Prostate gland (tissue), 2 donors: ENCODE data around the gene PLCB2. TPM values are rescaled to one million over a fixed set of nuclear protein-coding genes. Genes with fewer than 3 reads are reported as not detected.

Experiments
- DNase-seq: peaks from one replicate; pipeline ENCODE4 v3.0.0-alpha.2; 2019; ENCODE audit warnings: low spot score
- H3K27ac ChIP-seq, 2 donors: fragments of 200-600 bp; sonication (generic); 2 replicates each; pipeline ENCODE4 v1.5.1; 2017 to 2019
- H3K27me3 ChIP-seq: fragments of 200-600 bp; sonication (generic); replicated peaks from 2 replicates; pipeline ENCODE4 v1.5.1; 2019; ENCODE audit not compliant: insufficient read depth
- H3K36me3 ChIP-seq, 2 donors: fragments of 200-600 bp; sonication (generic); 1 replicate in 1 of 2; 2 replicates in 1 of 2; pipeline versions ENCODE4 v1.5.1 to v1.8.1; 2017 to 2019
- H3K4me1 ChIP-seq: fragments of 200-600 bp; sonication (generic); replicated peaks from 2 replicates; pipeline ENCODE4 v1.5.1; 2019
- H3K4me3 ChIP-seq, 2 donors: fragments of 200-600 bp; sonication (generic); 2 replicates each; pipeline ENCODE4 v1.5.1; 2017 to 2019
- H3K9me3 ChIP-seq: fragments of 200-600 bp; sonication (generic); 2 replicates; pipeline ENCODE4 v1.5.1; 2017
- CTCF ChIP-seq, 4 experiments: fragments of 200-600 bp in 2 of 4; fragments of 450-650 bp in 2 of 4; sonication (generic) in 2 of 4; IDR thresholded peaks; 1 replicate in 3 of 4; 2 replicates in 1 of 4; pipeline ENCODE4 v1.5.1; 2016 to 2019; ENCODE audit warnings: antibody characterized with exemption in 4 of 4, mild to moderate bottlenecking in 2 of 4, moderate library complexity in 2 of 4
- POLR2A ChIP-seq: fragments of 450-650 bp; IDR thresholded peaks from one replicate; pipeline ENCODE4 v1.6.1; 2016; ENCODE audit warnings: antibody characterized with exemption, mild to moderate bottlenecking
- POLR2AphosphoS5 ChIP-seq: sonication (generic); formaldehyde crosslinking; IDR thresholded peaks from one replicate; pipeline ENCODE4 v1.6.1; 2017; ENCODE audit warnings: antibody characterized with exemption
- WGBS: methylation state at CpG from one replicate; pipeline ENCODE4 v1.1.5; 2018; 5-methylcytosine and 5-hydroxymethylcytosine counted together
- intact Hi-C: fragments of 100-400 bp; cut with DNase I; formaldehyde crosslinking; loops from one replicate; pipeline ENCODE4 v1.14.2; 2022
- total RNA-seq, 2 donors: library from RNA; depleted of rRNA; stranded (reverse); fragments of >200 nt; gene quantifications; one replicate each; pipeline ENCODE4 v1.1.0, GENCODE V29; 2016

Gene PLCB2
- total RNA-seq, 2 donors from 2014 or later: 1.5 to 13.0 TPM

GRCh38 chr15:40340740-40341400, 33.1 kb upstream of the PLCB2 start, which contains the start of gene CCDC9B:
Gene CCDC9B, minus strand, starts transcription at chr15:40340939. Its CDS starts 120 bp downstream, at chr15:40340819.
- peak; percentile 90 for DNase-seq
- peaks cover 20% of the 10 kb centered on the region for H3K4me1 ChIP-seq
- WGBS: 15% methylated on average over 13 of the region's 17 CpGs
- intact Hi-C loops: loop anchor here (2.0 to 5.0 kb wide), 2 partner anchors 18 to 66 kb away; partner anchors contain the start of genes INAFM2 and IVD
- no peaks in the 10 kb centered on the region for H3K9me3 ChIP-seq
- TF ChIP-seq POLR2A: peak; percentile 62
- TF ChIP-seq CTCF (IDR thresholded peaks at IDR 0.05): peak in 2 of 4 experiments; percentile 2 to 12
- TF ChIP-seq POLR2AphosphoS5: peak; percentile 82
- peak within 1 kb of the TSS; percentile 88 to 93 for H3K27ac ChIP-seq
- H3K27me3 ChIP-seq: no peaks in the 10 kb centered on the region
- H3K36me3 ChIP-seq: no peaks in the 10 kb centered on the region
- H3K4me3 ChIP-seq: peak within 1 kb of the TSS; percentile 28 to 40

GRCh38 chr15:40340038-40340739, 32.5 kb upstream of the PLCB2 start:
- 15% methylated on average over 14 of the region's 14 CpGs for WGBS
- peak overlapping the region; percentile 28 to 40 for H3K4me3 ChIP-seq
- no peaks in the 10 kb centered on the region for H3K9me3 ChIP-seq
- peak overlapping the region; percentile 88 to 93 for H3K27ac ChIP-seq
- peak; percentile 69 for DNase-seq
- intact Hi-C loops: loop anchor here (2.0 to 5.0 kb wide), 2 partner anchors 17 to 67 kb away; partner anchors contain the start of genes INAFM2 and IVD
- peaks cover 20% of the 10 kb centered on the region for H3K4me1 ChIP-seq
- no peaks in the 10 kb centered on the region for H3K36me3 ChIP-seq
- no peaks in the 10 kb centered on the region for H3K27me3 ChIP-seq
- TF ChIP-seq CTCF (IDR thresholded peaks at IDR 0.05) (no peak), POLR2AphosphoS5 (peak; percentile 67)

- no peak for TF ChIP-seq POLR2AphosphoS5
- TF ChIP-seq POLR2A: no peak
- H3K4me1 ChIP-seq: peaks cover 20% of the 10 kb centered on the region
- H3K27me3 ChIP-seq: no peaks in the 10 kb centered on the region
- no peaks in the 10 kb centered on the region for H3K9me3 ChIP-seq
- H3K36me3 ChIP-seq: no peaks in the 10 kb centered on the region
- DNase-seq: no peak
- 72% methylated on average over 7 of the region's 7 CpGs for WGBS
- H3K27ac ChIP-seq: peak overlapping the region; percentile 88 to 93
- intact Hi-C loops: loop anchor here (5.0 kb wide), 1 partner anchor 62 kb away; no protein-coding TSS in a partner anchor
- H3K4me3 ChIP-seq: peak overlapping the region; percentile 28 to 40
These were observed 31.8 kb upstream of the PLCB2 start for GRCh38 chr15:40339621-40339945.

GRCh38 chr15:40338921-40339620, 31.3 kb upstream of the PLCB2 start:
- WGBS: 58% methylated on average over 11 of the region's 11 CpGs
- intact Hi-C loops: loop anchor here (5.0 kb wide), 1 partner anchor 62 kb away; no protein-coding TSS in a partner anchor

More at GRCh38 chr15:40338921-40339620, 31.3 kb upstream of the PLCB2 start:
- Histone ChIP-seq H3K27ac (peak overlapping the region; percentile 88 to 93), H3K9me3 (no peaks in the 10 kb centered on the region), H3K36me3 (no peaks in the 10 kb centered on the region), H3K27me3 (no peaks in the 10 kb centered on the region), H3K4me1 (peaks cover 20% of the 10 kb centered on the region), H3K4me3 (peak overlapping the region; percentile 28 to 40)
- no peak for TF ChIP-seq POLR2AphosphoS5
- no peak for TF ChIP-seq POLR2A
- no peak for TF ChIP-seq CTCF (IDR thresholded peaks at IDR 0.05)
- DNase-seq: no peak
